GM18505 (cell line): ENCODE results near the gene DNAH2.

Source experiments
- ATAC-seq: cut with Tn5 transposase; IDR thresholded peaks from one replicate; pipeline ENCODE4 v1.9.1; 2021; ENCODE audit not compliant: unreplicated experiment
- POLR2A ChIP-seq: IDR thresholded peaks from 4 replicates; pipeline ENCODE4 v1.6.1; 2011; ENCODE audit warnings: borderline replicate concordance; ENCODE audit not compliant: insufficient read depth, insufficient read length; ENCODE audit errors: extremely low read depth

Gene DNAH2

GRCh38 chr17:7721612-7722011 is 4.1 kb downstream of the DNAH2 start:
- TF ChIP-seq POLR2A, result no peak
- ATAC-seq, result no peak

GRCh38 chr17:7727886-7728285 is 10.3 kb downstream of the DNAH2 start:
- ATAC-seq, result no peak
- no peak for TF ChIP-seq POLR2A

GRCh38 chr17:7729816-7730215 is 12.3 kb downstream of the DNAH2 start:
- no peak for ATAC-seq
- TF ChIP-seq POLR2A, result no peak

GRCh38 chr17:7732981-7733539 is 15.5 kb downstream of the DNAH2 start:
- no peak for ATAC-seq
- no peak for TF ChIP-seq POLR2A

GRCh38 chr17:7737601-7738000 is 20.1 kb downstream of the DNAH2 start:
- ATAC-seq, result no peak

GRCh38 chr17:7739746-7740145 is 22.2 kb downstream of the DNAH2 start:
- no peak for TF ChIP-seq POLR2A
- ATAC-seq, result no peak

More at GRCh38 chr17:7737601-7738000, 20.1 kb downstream of the DNAH2 start:
- TF ChIP-seq POLR2A, result no peak

GRCh38 chr17:7740481-7741001 is 23.0 kb downstream of the DNAH2 start:
- no peak for TF ChIP-seq POLR2A
- ATAC-seq, result no peak

GRCh38 chr17:7742729-7743128 is 25.2 kb downstream of the DNAH2 start:
- no peak for TF ChIP-seq POLR2A
- ATAC-seq, result no peak

GRCh38 chr17:7744416-7744815 is 26.9 kb downstream of the DNAH2 start:
- ATAC-seq, result no peak
- TF ChIP-seq POLR2A, result no peak

GRCh38 chr17:7745748-7746470 is 28.4 kb downstream of the DNAH2 start:
- ATAC-seq, result no peak

GRCh38 chr17:7747635-7748071 is 30.1 kb downstream of the DNAH2 start:
- ATAC-seq, result no peak
- TF ChIP-seq POLR2A, result no peak

More at GRCh38 chr17:7745748-7746470, 28.4 kb downstream of the DNAH2 start:
- TF ChIP-seq POLR2A, result no peak

GRCh38 chr17:7748076-7748775 is 30.7 kb downstream of the DNAH2 start:
- ATAC-seq, result no peak
- TF ChIP-seq POLR2A, result no peak

GRCh38 chr17:7750321-7750821 is 32.8 kb downstream of the DNAH2 start:
- ATAC-seq, result no peak
- no peak for TF ChIP-seq POLR2A
